ENCODE results near the gene GFM1. TPM values are rescaled to one million over a fixed set of nuclear protein-coding genes. Genes with fewer than 3 reads are reported as not detected.
A peak's percentile ranks its signal among the peaks of the same experiment; 100 is the strongest.

Gene GFM1
- 70.4 and 71.7 TPM in 2 replicates for total RNA-seq

DNA sequence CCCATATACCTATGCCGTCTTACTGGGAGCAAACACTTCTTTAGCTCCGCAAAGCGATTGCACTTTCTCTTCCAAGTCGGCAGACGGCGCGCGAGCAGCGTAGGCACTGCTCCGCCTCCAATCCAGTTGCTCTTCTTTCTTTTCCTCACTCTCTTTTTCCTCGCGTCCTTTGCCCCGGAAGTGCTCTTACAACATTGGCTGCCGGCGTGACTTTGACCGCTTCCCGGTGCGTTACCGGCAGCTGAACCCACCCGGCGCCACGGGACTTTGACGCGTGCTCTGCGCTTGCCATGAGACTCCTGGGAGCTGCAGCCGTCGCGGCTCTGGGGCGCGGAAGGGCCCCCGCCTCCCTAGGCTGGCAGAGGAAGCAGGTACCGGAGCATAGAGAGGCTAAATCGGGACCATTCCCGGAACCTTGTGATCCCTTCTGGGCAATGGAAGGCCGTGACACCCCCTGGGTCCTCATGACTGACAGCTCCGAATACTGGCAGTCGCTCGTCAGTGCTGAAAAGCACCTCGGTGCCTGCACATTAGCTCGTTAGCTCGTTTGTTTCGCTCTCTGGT is at the start of gene GFM1:
Gene GFM1 (plus strand): TSS at position 183 of the 564 bp plus-strand sequence. CDS start 108 bp downstream, at position 291.
- Mint-ChIP-seq H3K27ac (peak within 1 kb of the TSS; percentile 83), H3K4me1 (ENCODE audit: low read depth) (peaks cover 34% of the 10 kb centered on the region), H3K27me3 (ENCODE audit: insufficient read depth) (no peaks in the 10 kb centered on the region), H3K36me3 (ENCODE audit: low read depth) (peaks cover 24% of the 10 kb centered on the region), H3K4me3 (peak within 1 kb of the TSS; percentile 88), H3K9me3 (no peaks in the 10 kb centered on the region)
- intact Hi-C loops (cut with micrococcal nuclease) = loop anchor here (5.0 to 10.0 kb wide), 6 partner anchors 72 to 1467 kb away; partner anchors contain the start of genes MLF1 and RSRC1
- DNase-seq (ENCODE audit: low spot score) = peak; percentile 87

DNA sequence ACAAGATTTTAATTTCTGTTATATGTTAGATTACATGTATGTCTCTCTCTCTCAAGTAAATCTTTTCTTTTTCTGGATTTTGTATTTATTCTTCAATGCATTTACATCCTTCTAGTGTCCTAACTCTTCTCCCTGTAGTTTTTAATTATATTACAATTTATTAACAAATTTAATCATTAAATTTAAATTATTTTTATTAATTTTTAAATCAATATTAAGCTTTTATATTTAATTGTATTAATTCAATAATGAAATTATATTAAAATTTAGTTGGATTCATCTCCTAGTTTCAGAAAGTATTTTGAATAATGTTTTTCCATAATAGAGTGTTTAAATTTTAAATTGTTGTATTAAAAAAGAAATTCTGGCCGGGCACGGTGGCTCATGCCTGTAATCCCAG is 43.5 kb upstream of the GFM1 start:
- Mint-ChIP-seq H3K9me3 (no peaks in the 10 kb centered on the region), H3K36me3 (ENCODE audit: low read depth) (no peaks in the 10 kb centered on the region), H3K27me3 (ENCODE audit: insufficient read depth) (peaks cover 4% of the 10 kb centered on the region), H3K27ac (no peak overlapping the region), H3K4me3 (no peak overlapping the region), H3K4me1 (ENCODE audit: low read depth) (no peaks in the 10 kb centered on the region)
- intact Hi-C loops (cut with micrococcal nuclease) = no loop called here
- DNase-seq (ENCODE audit: low spot score) = no peak

- Mint-ChIP-seq H3K27ac (no peak overlapping the region), H3K9me3 (no peaks in the 10 kb centered on the region), H3K27me3 (ENCODE audit: insufficient read depth) (no peaks in the 10 kb centered on the region), H3K4me3 (no peak overlapping the region), H3K36me3 (ENCODE audit: low read depth) (no peaks in the 10 kb centered on the region), H3K4me1 (ENCODE audit: low read depth) (no peaks in the 10 kb centered on the region)
- no peak for DNase-seq (ENCODE audit: low spot score)
- intact Hi-C loops (cut with micrococcal nuclease) = no loop called here
Observed at GRCh38 chr3:158602227-158602626, 42.1 kb upstream of the GFM1 start.

GRCh38 chr3:158617982-158618875 is 26.1 kb upstream of the GFM1 start:
- H3K4me1 Mint-ChIP-seq (ENCODE audit: low read depth) = no peaks in the 10 kb centered on the region
- no peak for DNase-seq (ENCODE audit: low spot score)
- no peaks in the 10 kb centered on the region for H3K36me3 Mint-ChIP-seq (ENCODE audit: low read depth)
- intact Hi-C loops (cut with micrococcal nuclease) = no loop called here
- no peaks in the 10 kb centered on the region for H3K27me3 Mint-ChIP-seq (ENCODE audit: insufficient read depth)
- H3K27ac Mint-ChIP-seq = no peak overlapping the region
- H3K4me3 Mint-ChIP-seq = no peak overlapping the region
- H3K9me3 Mint-ChIP-seq = peaks cover 4% of the 10 kb centered on the region

- intact Hi-C loops (cut with micrococcal nuclease) = no loop called here
- Mint-ChIP-seq H3K9me3 (peaks cover 4% of the 10 kb centered on the region), H3K4me1 (ENCODE audit: low read depth) (no peaks in the 10 kb centered on the region), H3K36me3 (ENCODE audit: low read depth) (no peaks in the 10 kb centered on the region), H3K27ac (no peak overlapping the region), H3K4me3 (no peak overlapping the region), H3K27me3 (ENCODE audit: insufficient read depth) (no peaks in the 10 kb centered on the region)
- no peak for DNase-seq (ENCODE audit: low spot score)
Observed at GRCh38 chr3:158625881-158626280, 18.4 kb upstream of the GFM1 start.

- Mint-ChIP-seq H3K4me1 (ENCODE audit: low read depth) (no peaks in the 10 kb centered on the region), H3K4me3 (no peak overlapping the region), H3K27ac (no peak overlapping the region), H3K27me3 (ENCODE audit: insufficient read depth) (no peaks in the 10 kb centered on the region), H3K9me3 (no peaks in the 10 kb centered on the region), H3K36me3 (ENCODE audit: low read depth) (no peaks in the 10 kb centered on the region)
- no peak for DNase-seq (ENCODE audit: low spot score)
- intact Hi-C loops (cut with micrococcal nuclease) = no loop called here
Observed at GRCh38 chr3:158631981-158632380, 12.3 kb upstream of the GFM1 start.

- H3K9me3 Mint-ChIP-seq = no peaks in the 10 kb centered on the region
- no peak for DNase-seq (ENCODE audit: low spot score)
- H3K27ac Mint-ChIP-seq = no peak overlapping the region
- intact Hi-C loops (cut with micrococcal nuclease) = loop anchor here (5.0 to 10.0 kb wide), 6 partner anchors 68 to 1463 kb away; partner anchors contain the start of genes MLF1 and RSRC1
- peaks cover 15% of the 10 kb centered on the region for H3K4me1 Mint-ChIP-seq (ENCODE audit: low read depth)
- H3K27me3 Mint-ChIP-seq (ENCODE audit: insufficient read depth) = no peaks in the 10 kb centered on the region
- peaks cover 3% of the 10 kb centered on the region for H3K36me3 Mint-ChIP-seq (ENCODE audit: low read depth)
- no peak overlapping the region for H3K4me3 Mint-ChIP-seq
Observed at GRCh38 chr3:158640646-158641045, 3.7 kb upstream of the GFM1 start.

DNA sequence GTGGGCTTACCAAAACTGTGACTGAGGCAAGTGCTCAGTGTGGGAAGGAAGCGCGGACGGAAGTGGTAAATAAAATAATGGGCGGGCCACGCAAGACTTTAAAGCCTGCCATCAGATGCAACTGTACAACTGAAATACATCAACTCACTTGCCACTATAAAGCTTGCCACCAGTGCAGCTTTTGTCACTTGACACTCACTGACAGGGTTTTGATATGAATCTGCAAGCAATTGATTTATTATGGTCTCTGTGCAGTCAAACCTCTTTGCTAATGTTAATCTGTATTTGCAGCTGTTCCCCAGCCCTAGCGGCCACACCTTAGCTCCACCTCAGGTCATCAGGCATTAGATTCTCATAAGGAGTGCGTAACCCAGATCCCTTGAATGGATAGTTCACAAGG is 2.3 kb upstream of the GFM1 start:
- Mint-ChIP-seq H3K36me3 (ENCODE audit: low read depth) (peaks cover 8% of the 10 kb centered on the region), H3K4me1 (ENCODE audit: low read depth) (peaks cover 26% of the 10 kb centered on the region), H3K9me3 (no peaks in the 10 kb centered on the region), H3K27me3 (ENCODE audit: insufficient read depth) (no peaks in the 10 kb centered on the region), H3K27ac (no peak overlapping the region), H3K4me3 (no peak overlapping the region)
- intact Hi-C loops (cut with micrococcal nuclease) = loop anchor here (5.0 to 10.0 kb wide), 6 partner anchors 70 to 1465 kb away; partner anchors contain the start of genes MLF1 and RSRC1
- DNase-seq (ENCODE audit: low spot score) = no peak

DNA sequence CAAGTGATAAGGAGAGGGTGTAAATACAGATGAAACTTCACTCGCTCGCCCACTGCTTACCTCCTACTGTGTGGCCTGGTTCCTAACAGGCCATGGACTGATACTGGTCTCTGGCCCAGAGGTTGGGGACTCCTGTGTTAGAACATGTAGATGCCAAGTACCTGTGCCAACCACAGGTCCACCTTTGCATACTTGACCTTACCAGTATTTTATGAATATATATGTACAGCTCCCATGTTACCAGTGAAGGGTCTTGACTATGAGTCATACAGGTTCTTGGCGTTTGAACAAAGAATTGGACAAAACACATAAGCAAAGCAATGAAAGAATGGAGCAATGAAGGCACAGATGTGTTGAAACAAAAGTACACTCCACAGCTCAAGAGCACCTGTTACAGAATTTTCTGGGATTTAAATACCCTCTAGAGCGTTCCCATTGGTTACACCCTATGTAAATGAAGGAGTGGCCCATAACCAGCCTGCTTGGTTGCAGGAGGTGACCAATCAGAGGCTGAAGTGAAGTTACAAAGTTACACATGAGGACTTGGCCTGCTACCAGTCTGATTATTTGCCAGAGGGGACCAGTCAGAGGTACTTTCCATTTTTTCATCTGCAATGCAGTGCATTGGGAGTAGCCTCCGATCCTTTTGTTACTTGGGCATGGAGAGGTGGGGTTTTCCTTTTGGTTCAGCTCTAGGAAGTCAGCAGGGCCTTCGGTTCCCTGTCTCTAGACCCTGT is 1.7 kb upstream of the GFM1 start:
- H3K27ac Mint-ChIP-seq = no peak overlapping the region
- no peak overlapping the region for H3K4me3 Mint-ChIP-seq
- no peak for DNase-seq (ENCODE audit: low spot score)
- no peaks in the 10 kb centered on the region for H3K9me3 Mint-ChIP-seq
- H3K4me1 Mint-ChIP-seq (ENCODE audit: low read depth) = peaks cover 28% of the 10 kb centered on the region
- no peaks in the 10 kb centered on the region for H3K27me3 Mint-ChIP-seq (ENCODE audit: insufficient read depth)
- peaks cover 13% of the 10 kb centered on the region for H3K36me3 Mint-ChIP-seq (ENCODE audit: low read depth)
- intact Hi-C loops (cut with micrococcal nuclease) = loop anchor here (5.0 to 10.0 kb wide), 6 partner anchors 70 to 1465 kb away; partner anchors contain the start of genes MLF1 and RSRC1

DNA sequence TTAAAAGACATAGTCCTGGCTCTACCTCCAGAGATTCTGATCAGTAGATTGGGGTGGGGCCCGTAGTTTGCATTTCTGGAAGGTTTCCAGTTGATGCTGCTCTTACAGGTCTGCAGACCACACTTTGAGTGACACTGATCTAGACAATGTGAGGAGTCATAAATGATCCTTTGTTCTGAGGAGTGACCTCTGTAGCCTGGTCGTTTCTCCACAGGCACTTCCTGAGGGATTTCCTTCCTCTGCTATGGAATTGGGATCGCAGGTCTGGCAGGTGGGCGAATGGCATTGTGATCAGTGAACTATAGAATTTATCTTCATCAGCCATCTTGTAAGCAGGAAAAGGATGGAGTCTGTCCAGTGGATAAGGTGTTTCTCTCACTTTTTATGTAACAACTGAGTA is 5.5 kb downstream of the GFM1 start:
- no peak overlapping the region for H3K4me3 Mint-ChIP-seq
- H3K36me3 Mint-ChIP-seq (ENCODE audit: low read depth) = peaks cover 46% of the 10 kb centered on the region
- intact Hi-C loops (cut with micrococcal nuclease) = loop anchor here (10.0 kb wide), 1 partner anchor 1035 kb away; no protein-coding TSS in a partner anchor
- H3K27ac Mint-ChIP-seq = no peak overlapping the region
- peaks cover 28% of the 10 kb centered on the region for H3K4me1 Mint-ChIP-seq (ENCODE audit: low read depth)
- no peak for DNase-seq (ENCODE audit: low spot score)
- H3K27me3 Mint-ChIP-seq (ENCODE audit: insufficient read depth) = no peaks in the 10 kb centered on the region
- no peaks in the 10 kb centered on the region for H3K9me3 Mint-ChIP-seq

- Mint-ChIP-seq H3K27ac (no peak overlapping the region), H3K27me3 (ENCODE audit: insufficient read depth) (no peaks in the 10 kb centered on the region), H3K36me3 (ENCODE audit: low read depth) (peaks cover 48% of the 10 kb centered on the region), H3K4me3 (no peak overlapping the region), H3K9me3 (no peaks in the 10 kb centered on the region), H3K4me1 (ENCODE audit: low read depth) (peaks cover 14% of the 10 kb centered on the region)
- intact Hi-C loops (cut with micrococcal nuclease) = no loop called here
- no peak for DNase-seq (ENCODE audit: low spot score)
Observed at GRCh38 chr3:158651192-158651591, 6.9 kb downstream of the GFM1 start.

GRCh38 chr3:158652463-158652862 is 8.1 kb downstream of the GFM1 start:
- Mint-ChIP-seq H3K4me3 (no peak overlapping the region), H3K27me3 (ENCODE audit: insufficient read depth) (no peaks in the 10 kb centered on the region), H3K27ac (no peak overlapping the region), H3K4me1 (ENCODE audit: low read depth) (peaks cover 7% of the 10 kb centered on the region), H3K36me3 (ENCODE audit: low read depth) (peaks cover 44% of the 10 kb centered on the region), H3K9me3 (no peaks in the 10 kb centered on the region)
- intact Hi-C loops (cut with micrococcal nuclease) = no loop called here
- DNase-seq (ENCODE audit: low spot score) = no peak
